GM21515 (cell line): ENCODE data around the gene GLCE.

Source experiments
- ATAC-seq: cut with Tn5 transposase; IDR thresholded peaks from one replicate; pipeline ENCODE4 v1.9.1; 2021; ENCODE audit not compliant: unreplicated experiment

GLCE gene

DNA sequence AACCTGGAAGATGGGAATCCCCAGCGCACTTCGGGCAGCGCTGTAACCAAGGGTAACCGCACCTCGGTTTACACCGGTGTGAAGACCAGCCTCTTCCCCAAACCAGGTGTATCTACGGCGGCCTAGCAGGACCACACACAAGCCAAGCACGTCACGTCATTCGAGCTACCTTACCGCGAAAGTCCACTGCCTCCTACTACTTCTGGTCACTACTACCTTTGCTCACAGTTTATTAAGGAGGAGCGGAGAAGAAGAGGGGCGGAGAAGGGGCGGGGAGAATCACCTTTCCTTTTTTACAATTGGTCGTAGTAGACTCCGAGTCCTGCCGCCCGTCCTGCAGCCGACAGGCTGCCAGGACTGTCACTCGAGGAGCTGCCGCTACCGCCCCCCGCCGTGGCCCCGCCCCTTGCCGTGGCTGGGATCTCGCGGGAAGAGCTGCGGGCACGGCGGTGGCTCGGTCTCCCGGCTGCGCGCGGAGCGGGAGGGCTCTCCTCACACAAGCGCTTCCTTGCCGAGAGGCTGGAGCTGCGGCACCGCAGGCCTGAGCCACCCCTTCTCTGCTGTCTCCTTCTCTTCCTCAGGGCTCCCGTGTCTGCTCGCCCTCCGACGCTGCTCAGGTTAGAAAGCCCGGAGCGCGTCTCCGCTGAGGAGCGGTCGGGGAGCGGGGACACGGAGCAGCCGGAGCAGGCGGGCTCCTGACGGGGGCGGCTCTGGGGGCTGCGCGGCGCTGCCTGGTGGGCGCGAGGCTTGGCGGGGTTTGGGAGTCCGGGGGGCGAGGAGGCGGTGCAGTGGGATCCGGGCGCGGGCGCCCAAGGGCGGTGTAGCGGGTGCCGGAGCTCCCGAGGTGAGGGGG is at the start of gene GLCE:
GLCE (plus strand) TSS at position 495 of the 853 bp plus-strand sequence. CDS start 95,172 bp downstream, outside the sequence.
- peak; percentile 93 for ATAC-seq

DNA sequence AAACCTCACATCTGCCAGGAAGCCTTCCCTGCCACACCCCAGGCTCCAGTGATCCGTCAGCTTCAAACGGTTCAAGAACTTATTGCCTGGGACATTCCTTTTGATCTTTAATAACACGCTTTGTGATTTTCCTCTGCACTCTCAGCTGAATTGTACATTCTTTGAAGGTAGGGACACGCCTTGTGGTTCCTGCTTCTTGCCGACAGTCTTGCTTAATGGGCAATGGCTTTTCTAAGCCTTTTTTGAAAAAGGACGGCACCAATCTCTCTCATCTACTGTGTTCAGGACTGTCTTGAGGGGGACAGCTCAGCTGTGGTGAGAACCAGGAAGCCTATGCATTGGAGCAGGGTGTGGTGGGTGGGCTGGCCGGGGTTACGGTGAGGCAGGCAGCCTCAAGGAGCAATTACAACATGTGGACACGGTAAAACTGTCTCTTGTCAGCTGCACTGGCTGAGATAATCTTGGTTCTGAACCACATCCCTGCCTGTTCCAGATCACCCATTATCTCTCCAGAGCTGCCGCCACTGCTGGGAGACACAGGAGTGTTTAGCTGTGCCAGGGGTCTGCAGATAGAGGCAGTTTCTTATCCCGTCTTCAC is 46.0 kb upstream of the GLCE start:
- ATAC-seq, result no peak

DNA sequence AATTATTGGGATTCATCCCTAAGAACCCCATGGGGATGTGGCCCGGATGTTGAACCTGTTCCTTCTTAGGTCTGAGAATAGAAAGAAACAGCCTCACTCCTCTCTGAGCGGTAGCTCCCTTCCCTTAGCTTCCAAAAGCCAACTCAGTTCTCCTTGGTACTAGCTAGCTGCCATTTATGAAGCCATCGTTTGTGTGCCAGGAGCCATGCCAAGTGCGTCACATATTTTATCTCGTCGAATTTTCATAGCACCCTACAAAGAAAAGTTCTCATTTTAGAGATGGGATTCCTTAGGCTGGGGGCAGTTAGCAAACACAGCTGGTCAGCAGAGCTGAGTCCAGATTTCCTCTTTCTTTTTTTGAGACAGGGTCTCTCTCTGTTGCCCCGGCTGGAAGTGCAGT is 45.4 kb upstream of the GLCE start:
- ATAC-seq, result no peak

DNA sequence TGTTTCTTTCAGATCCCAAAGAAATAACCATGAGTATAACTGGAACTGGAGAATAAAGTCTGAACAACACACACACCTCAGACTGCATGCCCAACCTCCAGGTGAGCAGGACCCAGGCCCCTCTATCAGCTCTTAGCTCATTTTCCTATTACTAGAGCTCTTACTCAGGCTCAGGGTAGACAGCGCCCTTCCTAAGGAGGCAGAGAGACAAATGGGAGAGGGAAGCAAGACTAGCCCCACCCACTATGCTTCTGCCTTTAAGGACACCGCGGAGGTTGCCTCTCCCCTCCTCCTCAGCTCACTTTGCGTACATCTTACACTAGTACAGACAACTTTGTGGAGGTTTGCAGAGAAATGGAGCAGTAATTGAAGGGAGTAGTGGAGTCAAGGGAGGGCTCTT is 44.0 kb upstream of the GLCE start:
- no peak for ATAC-seq

DNA sequence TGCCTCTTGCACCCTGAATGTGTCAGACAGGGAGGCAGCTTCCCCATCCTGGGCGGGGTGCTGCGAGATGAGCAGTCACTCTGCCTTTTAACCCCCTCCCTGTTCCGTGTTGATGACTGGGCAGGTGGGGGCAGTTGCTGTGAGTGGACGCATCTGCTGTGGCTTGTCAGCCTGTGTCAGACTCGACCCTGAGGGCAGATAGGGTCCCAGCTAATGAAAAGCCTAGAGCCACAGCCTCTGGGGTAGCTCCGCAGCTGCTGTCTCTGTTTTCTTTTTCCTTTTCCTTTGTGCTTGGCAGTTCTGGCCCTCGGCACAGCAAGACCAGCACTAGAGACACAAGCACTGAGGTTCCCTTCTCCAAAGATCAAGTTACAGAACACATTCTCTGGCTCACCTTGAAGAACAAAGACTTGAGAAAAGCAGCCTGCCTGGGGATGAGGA is 43.0 kb upstream of the GLCE start:
- ATAC-seq, result no peak

DNA sequence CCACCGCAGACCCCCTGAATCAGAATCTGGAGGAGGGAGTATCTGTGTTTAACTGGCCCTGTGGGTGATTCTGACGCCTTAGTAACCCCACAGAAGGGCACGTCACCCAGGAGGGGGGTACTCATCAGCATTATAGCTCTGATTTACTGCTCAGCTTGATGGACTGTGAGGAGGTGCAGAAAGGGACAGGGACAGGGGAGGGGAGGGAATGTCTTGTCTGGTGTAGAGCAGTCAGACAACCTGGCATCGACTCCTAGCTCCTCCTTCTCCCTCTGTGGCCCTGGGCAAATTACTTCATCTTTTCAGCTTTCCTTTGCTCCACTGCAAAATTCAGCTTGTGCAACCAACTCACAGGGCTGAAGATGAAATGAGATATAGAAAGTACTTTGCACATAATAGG is 42.3 kb upstream of the GLCE start:
- no peak for ATAC-seq

DNA sequence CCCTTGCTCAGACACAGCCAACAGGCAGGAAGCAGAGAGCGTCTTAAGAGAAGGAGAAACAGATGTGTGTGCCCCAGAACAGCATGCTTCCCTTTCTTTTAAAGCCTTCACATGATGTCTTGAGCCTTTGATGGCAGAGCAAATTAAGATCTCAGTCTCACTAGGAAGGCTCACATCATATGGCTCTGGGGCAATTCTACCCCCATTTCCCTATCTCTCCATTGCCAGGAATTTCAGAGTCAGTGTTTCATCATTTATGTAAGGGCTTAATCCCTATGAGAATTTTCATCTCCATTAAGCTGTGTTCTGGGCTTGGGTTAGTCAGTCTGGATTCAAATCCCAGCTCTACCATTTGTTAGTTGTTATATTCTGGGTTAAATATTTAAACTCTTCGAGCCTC is 41.4 kb upstream of the GLCE start:
- ATAC-seq, result no peak

DNA sequence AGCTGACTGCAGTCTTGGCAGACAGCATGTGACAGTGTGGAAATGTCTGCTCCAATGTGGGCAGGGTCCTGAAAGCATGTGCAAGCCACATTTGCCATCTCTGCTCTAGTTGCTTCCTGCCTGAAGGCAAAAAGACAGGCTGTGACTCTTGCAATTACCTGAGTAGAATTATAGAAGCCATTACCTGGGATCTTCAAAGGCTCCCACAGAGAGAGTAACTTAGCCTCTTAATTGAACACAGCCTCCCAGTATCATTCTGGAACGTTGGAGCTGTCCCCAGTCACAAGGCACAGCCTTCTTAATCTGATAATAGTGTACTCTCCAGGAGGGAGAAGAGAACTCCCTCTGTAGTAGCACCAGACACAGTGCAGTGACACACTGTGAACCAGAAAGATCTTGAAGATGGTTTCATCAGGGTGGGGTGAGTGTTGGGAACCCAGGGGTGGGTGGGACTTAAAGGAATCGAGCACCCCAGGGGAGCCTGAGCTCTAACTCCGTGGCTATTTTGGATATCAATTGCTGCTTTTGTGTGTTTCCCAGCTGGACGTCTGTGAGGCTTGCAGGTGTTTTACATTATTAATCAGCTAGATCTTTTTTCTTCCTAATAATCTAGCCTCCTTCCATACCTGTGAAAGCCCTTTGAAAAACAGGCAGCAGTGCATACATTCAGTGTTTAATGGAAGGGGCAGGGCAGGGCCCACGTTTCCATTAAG is 40.6 kb upstream of the GLCE start:
- no peak for ATAC-seq

DNA sequence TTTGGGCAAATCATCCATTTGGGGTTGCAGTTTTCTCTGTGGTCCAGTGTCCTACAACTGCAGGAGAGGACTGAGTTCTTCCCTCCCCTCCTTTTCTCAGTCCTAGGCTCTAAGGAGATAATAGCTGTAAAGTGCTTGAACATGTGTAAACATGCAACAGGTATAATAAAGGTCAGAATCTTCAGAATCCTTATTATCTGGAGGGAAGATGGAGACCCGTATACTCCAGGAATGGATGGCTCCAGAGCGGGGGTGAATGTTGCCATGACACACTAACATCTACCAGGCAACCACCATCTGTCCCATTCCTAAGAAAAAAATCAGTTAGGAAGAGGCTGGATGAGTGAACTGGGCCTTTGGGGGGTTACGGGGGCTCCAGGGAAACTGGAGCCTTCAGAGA is 39.7 kb upstream of the GLCE start:
- no peak for ATAC-seq

DNA sequence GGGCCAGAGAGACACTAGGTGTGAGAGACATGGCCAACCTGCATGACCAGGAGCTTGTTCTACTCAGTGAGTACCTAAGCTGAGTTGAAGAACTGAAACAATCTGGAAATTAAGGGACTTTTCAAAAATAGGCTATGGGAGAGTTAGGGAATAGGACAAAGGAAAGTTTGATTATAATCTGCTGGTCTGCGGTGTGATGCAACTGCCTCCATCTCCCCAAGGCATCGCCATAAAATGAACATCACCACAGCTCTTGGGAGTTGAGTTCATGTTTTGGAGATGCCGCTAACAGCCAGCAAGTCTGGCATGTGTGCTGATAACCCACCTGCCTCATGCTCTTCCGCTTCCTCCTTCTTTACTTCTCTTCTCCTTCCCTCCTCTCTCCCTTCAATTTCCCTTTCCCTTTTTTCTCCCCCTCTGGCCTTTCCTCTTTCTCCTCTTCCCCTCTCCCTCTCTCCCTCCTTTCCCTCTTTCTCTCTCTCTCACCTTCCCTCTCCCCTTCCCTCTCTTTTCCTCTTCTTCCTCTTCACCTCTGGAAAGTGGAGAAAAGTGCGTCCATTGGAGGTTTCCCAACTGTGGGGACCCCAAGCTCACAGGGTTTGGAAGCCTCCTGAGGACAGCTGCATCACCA is 39.1 kb upstream of the GLCE start:
- no peak for ATAC-seq

DNA sequence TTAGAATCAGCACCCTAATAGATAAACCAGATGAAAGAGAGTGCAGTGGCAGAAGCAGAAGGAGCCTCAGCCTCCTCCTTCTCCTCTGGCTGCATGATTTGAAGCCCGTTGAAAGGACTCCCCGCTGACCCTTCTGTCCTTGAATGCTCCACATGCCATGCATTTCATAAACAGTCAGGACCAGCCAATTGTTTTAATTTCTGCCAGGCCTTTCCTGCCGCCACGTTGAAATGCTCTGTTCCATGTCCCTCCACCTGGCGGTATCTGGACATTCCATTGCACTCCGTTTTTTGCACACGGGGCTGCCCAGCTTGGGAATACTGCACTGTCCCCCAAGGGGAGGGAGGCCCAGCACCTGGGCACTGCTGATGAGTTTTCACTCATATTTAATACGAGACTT is 35.2 kb upstream of the GLCE start:
- ATAC-seq, result no peak

DNA sequence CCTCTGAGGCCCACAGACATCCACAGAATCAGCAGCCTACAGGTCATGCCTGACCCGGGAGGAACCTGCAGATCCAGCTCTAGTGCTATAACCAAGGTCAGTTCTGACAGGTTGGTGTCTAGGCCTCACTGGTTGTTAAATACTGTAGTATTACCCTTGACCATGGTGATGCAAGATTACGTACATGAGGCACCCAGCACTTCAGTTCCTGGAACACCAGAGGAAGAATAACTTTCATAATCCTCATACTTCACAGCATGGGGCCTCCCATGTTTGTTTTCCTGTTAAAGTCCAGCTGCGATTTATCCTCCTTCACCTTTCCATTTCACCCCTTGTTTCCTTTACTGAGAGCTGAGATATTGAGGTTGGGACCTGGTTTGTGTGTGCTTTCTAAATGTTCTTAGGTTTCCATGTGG is 34.4 kb upstream of the GLCE start:
- no peak for ATAC-seq

DNA sequence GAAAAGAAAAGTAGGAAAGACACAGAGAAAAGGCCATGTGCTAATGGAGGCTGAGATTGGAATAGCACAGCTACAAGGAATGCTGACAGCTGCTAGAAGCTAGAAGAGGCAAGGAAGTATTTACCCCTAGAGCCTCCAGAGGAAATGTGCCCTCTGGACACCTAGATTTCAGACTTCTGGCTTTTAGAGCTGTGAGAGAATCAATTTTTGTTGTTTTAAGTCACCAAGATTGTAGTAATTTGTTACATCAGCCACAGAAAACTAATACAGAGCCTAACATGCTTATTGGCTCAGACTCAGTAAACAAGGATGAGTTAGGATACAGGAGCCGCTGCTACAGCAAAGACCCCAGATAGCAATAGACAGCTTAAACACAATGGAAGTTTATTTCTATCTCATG is 33.1 kb upstream of the GLCE start:
- ATAC-seq, result no peak

DNA sequence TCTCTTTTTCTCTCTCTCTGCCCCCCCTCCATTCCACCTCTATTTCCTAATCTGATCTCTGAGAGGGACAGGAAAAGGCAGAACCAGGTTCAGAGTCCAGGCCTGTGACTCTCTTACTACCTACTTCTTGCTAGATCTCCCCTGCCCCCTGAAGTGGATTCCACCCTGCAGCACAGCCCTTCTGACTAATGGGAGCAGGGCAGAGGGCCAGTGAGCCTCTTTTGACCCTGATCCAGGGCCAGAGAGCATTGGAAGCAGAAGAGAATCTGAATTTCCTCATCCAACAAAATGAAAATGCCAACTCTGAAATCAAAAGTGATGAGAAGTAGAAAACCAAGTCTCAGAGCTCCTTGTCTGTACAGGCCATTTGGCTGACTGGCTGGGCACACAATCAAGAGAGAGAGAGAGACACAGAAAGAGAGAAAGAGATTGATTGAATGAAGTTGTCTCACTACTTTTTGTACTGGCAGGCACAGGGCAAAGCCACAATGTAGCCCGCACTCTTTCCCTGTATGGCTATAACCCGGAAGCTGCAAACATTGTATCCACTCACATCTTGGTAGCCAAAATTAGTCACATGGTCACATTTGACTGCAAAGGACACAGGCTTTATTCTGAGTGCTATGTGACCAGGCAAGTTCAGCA is 31.6 kb upstream of the GLCE start:
- no peak for ATAC-seq

DNA sequence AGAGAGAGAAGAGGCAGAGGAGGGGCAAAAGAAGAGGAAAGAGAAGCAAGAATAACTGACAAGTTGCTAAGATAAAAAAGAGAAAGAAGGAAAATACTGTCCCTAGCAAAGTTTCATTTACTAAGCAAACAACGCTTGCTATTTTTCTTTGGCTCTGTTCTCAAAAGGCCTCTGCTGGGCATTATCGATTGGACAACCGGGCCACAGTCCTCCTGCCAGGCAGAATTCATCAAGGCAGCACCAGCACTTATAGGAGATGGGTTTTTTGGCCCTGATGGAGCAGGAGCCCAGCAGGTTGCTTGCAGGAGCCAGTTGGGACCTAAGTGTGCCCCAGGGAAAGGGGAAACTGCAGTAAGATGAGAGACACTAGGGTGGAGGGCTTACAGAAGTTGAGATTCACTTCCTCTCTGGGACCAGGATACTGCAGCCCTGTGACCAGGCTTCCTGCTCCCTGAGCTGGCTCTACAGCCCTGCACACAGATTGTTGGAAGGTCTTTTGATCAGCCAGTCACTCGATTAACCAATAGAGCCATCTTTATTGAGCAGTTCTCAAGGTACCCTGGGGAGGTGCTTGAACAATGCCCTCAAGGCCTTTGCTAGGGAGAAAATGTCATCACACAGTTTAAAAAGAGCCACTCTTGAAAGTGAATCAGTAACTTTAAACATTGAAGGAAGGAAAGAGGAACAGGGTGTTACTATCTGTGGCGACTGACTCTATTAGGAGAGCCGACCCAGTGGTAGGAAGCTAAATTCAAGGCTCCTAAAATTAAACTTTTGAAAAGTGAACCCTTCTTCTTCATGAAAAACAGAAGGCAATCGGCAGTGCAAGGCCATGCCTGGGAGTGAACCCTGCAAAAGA is 28.8 kb upstream of the GLCE start:
- no peak for ATAC-seq

DNA sequence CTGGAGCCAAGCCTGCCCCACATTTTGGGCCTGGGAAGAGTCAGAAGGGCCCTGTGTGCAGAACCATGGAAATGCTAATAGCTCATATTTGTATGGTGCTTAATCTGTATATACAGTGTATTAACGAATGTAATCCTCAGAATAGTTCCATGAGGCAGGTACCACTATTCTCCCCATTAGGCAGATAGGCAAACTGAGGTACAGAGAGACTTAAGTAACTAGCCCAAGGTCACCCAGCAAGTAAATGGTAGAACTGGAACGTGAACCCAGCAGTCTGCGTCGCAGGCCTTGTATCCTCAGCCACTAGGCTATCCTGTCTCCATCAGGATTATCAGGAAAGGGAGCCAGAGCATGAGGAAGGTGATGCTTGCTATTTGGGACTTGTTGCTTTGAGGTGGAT is 28.0 kb upstream of the GLCE start:
- no peak for ATAC-seq

DNA sequence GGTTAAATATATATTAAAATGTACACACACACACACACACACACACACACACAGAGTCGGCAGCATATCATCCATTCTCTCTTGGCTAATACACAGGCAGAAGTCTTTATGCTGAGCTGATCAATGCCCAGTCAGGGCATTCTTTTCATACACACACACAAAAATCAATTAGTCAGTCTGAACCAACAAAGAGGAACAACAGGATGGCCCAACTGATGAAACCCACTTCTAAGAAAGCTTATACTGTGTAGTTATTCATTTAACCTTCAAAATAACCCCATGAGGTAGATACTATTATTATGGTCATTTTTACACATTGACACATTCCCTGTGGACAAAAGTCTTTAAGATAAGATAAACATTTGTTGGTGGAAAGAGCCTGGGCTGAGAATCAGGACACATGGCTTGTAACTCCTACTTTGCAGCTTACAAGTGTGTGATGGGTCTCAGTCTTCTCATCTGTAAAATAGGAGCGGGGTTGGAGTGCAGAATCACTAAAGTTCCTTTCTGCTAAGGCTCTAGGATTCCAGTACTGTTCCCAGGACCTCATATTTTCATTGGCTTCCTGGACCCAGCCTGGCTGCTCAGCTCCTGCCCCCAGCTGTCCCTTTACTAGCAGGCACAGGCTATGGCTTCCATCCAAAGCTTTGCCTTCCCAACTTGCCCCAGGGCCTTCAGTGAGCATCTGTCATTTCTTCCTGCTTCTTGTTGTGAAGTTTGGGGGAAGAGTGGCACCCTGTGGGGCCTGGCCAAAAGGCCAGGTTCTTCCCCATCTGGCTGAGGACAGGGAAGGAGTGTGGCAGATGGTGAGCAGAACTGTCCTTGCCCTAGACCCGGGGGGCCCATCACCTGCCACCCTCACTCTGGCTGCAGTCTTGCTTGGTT is 27.2 kb upstream of the GLCE start:
- ATAC-seq, result no peak

DNA sequence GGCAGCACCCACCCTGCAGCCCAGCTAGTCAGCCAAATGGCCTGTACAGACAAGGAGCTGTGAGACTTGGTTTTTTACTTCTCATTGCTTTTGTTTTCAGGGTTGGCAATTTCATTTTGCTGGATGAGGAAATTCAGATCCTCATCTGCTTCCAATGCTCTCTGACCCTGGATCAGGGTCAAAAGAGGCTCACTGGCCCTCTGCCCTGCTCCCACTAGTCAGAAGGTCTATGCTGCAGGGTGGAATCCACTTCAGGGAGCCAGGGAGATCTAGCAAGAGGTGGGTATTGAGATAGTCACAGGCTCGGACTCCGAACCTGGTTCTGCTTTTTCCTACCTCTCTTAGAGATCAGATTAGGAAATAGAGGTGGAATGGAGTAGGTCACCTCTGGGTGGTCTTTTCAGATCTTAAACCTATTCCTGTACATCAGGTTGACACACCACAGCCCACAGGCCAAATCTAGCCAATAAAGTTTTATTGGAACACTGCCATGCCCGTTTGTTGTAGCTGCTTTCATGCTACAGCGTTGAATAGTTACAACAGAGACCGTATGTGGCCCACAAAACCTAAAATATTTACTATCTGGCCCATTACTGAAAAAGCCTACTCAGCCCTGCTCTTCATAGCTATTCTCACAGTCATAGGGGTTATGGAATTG is 26.4 kb upstream of the GLCE start:
- ATAC-seq, result no peak

DNA sequence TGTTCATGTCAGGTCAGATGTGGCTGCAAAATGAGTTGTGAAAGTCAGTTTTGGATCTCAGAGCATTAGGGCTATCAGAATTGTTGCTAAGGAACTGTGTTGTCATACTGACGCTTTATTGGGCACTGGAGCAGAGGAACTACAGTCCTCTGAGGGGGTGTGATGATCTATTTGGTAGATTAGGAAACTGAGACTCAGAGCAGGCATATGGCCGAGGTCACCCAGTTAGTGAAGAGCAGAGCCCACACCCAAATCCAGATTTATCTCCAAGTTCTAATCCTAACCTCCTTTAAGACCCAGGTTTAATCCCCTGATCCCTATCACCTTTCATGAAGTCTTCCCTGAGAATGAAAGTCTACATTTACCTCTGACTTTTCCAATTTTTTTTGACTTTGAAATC is 25.6 kb upstream of the GLCE start:
- ATAC-seq, result no peak
